HepG2 (cell line): Measurements from ENCODE around the gene CLDN3. TPM values are rescaled to one million over a fixed set of nuclear protein-coding genes. Genes with fewer than 3 reads are reported as not detected.
A peak's percentile ranks its signal among the peaks of the same experiment; 100 is the strongest.

ENCODE experiments used
- GMEB2 ChIP-seq: IDR thresholded peaks from 2 replicates; pipeline ENCODE4 v1.6.1; 2016; ENCODE audit warnings: missing biosample characterization, missing genetic modification reagents, low read depth
- IRF2 ChIP-seq: IDR thresholded peaks from 2 replicates; pipeline ENCODE4 v1.6.1; 2018; ENCODE audit warnings: missing genetic modification reagents, missing compliant biosample characterization
- NFIC ChIP-seq: IDR thresholded peaks from 2 replicates; pipeline ENCODE4 v1.6.1; 2012; ENCODE audit warnings: mild to moderate bottlenecking, low read length, inconsistent platforms
- YEATS4 ChIP-seq: sonication (generic); formaldehyde crosslinking; IDR thresholded peaks from 2 replicates; pipeline ENCODE4 v1.4.0; 2020; ENCODE audit warnings: missing genetic modification reagents, borderline replicate concordance
- ZNF18 ChIP-seq: sonication (generic); formaldehyde crosslinking; IDR thresholded peaks from 2 replicates; pipeline ENCODE4 v1.8.0; 2022; ENCODE audit warnings: mild to moderate bottlenecking, missing genetic modification reagents; ENCODE audit not compliant: insufficient replicate concordance
- ZNF280D ChIP-seq: sonication (generic); formaldehyde crosslinking; IDR thresholded peaks from 2 replicates; pipeline ENCODE4 v1.5.1; 2020; ENCODE audit warnings: mild to moderate bottlenecking, missing genetic modification reagents
- ZNF317 ChIP-seq: sonication (generic); formaldehyde crosslinking; IDR thresholded peaks from 2 replicates; pipeline ENCODE4 v1.5.0; 2020; ENCODE audit warnings: mild to moderate bottlenecking, missing genetic modification reagents
- ZNF354B ChIP-seq: sonication (generic); formaldehyde crosslinking; IDR thresholded peaks from 2 replicates; pipeline ENCODE4 v1.8.0; 2022; ENCODE audit warnings: mild to moderate bottlenecking, missing genetic modification reagents
- ZNF496 ChIP-seq: sonication (generic); formaldehyde crosslinking; IDR thresholded peaks from 2 replicates; pipeline ENCODE4 v1.8.1; 2023; ENCODE audit warnings: mild to moderate bottlenecking, moderate library complexity, missing genetic modification reagents; ENCODE audit not compliant: insufficient replicate concordance
- ZNF580 ChIP-seq: IDR thresholded peaks from 2 replicates; pipeline ENCODE4 v1.6.1; 2016; ENCODE audit warnings: low read depth, borderline replicate concordance
- ZNF639 ChIP-seq: conservative IDR thresholded peaks from 2 replicates; pipeline ENCODE4 v1.6.1; 2018; ENCODE audit warnings: missing genetic modification reagents
- ZNF670 ChIP-seq: sonication (generic); formaldehyde crosslinking; IDR thresholded peaks from 2 replicates; pipeline ENCODE4 v1.8.0; 2022; ENCODE audit warnings: mild to moderate bottlenecking, missing genetic modification reagents, borderline replicate concordance
- ZNF678 ChIP-seq: sonication (generic); formaldehyde crosslinking; IDR thresholded peaks from 2 replicates; pipeline ENCODE4 v1.4.0; 2020; ENCODE audit warnings: mild to moderate bottlenecking, missing genetic modification reagents
- ZNF781 ChIP-seq: sonication (generic); formaldehyde crosslinking; IDR thresholded peaks from 2 replicates; pipeline ENCODE4 v1.5.1; 2020; ENCODE audit warnings: borderline replicate concordance, mild to moderate bottlenecking, missing genetic modification reagents; ENCODE audit errors: not compliant biosample characterization
- ZNF841 ChIP-seq: sonication (generic); formaldehyde crosslinking; IDR thresholded peaks from 2 replicates; pipeline ENCODE4 v1.8.1; 2023; ENCODE audit warnings: missing genetic modification reagents, borderline replicate concordance
- polyA plus RNA-seq, 8 experiments: library from polyadenylated mRNA; depleted of rRNA in 3 of 8; stranded (reverse) in 7 of 8; unstranded in 1 of 8; fragments of >200 nt; fragmentation: Illumina TruSeq in 4 of 8; extraction: Trizol in 4 of 8; gene quantifications; 2 replicates each; pipeline versions ENCODE4 v1.2.1 to v1.2.3, GENCODE V29; 2011 to 2016; ENCODE audit warnings: low read depth in 4 of 8, missing spikeins in 1 of 8, mixed read lengths in 1 of 8; ENCODE audit not compliant: insufficient read depth in 1 of 8
- total RNA-seq, 5 experiments: library from RNA; depleted of rRNA; stranded (reverse); fragments of >200 nt; fragmentation: Illumina TruSeq; extraction: Trizol; gene quantifications; 2 replicates each; pipeline ENCODE4 v1.2.3, GENCODE V29; 2016; ENCODE audit warnings: low read depth in 1 of 5

Gene CLDN3
- total and polyA plus RNA-seq, 2 of the 13 experiments (the other 11 are each of a cell fraction or from before 2014, with no cell fraction given): 0.31 to 0.51 TPM

- TF ChIP-seq ZNF18 (CRISPR knock-in tag) (peak; percentile 64), ZNF678 (CRISPR knock-in tag) (0 out of 2 replicates have a peak, but pooled peaks have one; percentile 15), IRF2 (CRISPR knock-in tag) (peak; percentile 44; the same call in 1 of the 2 replicates), YEATS4 (CRISPR knock-in tag) (peak; percentile 67; the same call in 1 of the 2 replicates), ZNF496 (no peak), GMEB2 (CRISPR knock-in tag) (peak; percentile 72), ZNF639 (CRISPR knock-in tag) (peak; percentile 71; the same call in 1 of the 2 replicates), ZNF354B (CRISPR knock-in tag) (no peak), ZNF841 (no peak), ZNF317 (peak; percentile 64; the same call in 1 of the 2 replicates), NFIC (no peak), ZNF280D (CRISPR knock-in tag) (peak; percentile 72), ZNF781 (CRISPR knock-in tag) (peak; percentile 44), ZNF670 (CRISPR knock-in tag) (peak; percentile 86), ZNF580 (CRISPR knock-in tag) (peak; percentile 89; the same call in 1 of the 2 replicates)
Observed at GRCh38 chr7:73738612-73739386, 31.3 kb downstream of the CLDN3 start, which contains the start of gene ABHD11 (continued).
